ENCODE measurements around the gene HJURP. TPM values are rescaled to one million over a fixed set of nuclear protein-coding genes. Genes with fewer than 3 reads are reported as not detected.

The HJURP gene
- total and polyA plus RNA-seq, 4 donors: 4.9 to 11.4 (median 9.7) TPM

- 100% methylated on average over 6 of the region's 11 CpGs for whole genome bisulfite sequencing (ENCODE audit: insufficient coverage)
- H3K9me3 ChIP-seq (ENCODE audit: control insufficient read depth, insufficient read depth, low read length): no peaks in the 10 kb centered on the region
- H3K4me1 ChIP-seq (ENCODE audit: control insufficient read depth, insufficient read depth, low read length): no peaks in the 10 kb centered on the region
- H3K27me3 ChIP-seq (ENCODE audit: control insufficient read depth, insufficient read depth, low read length): no peaks in the 10 kb centered on the region
- DNase-seq (ENCODE audit: low read depth in 4 of 6, low spot score in 6 of 6): no peak
- H3K27ac ChIP-seq (ENCODE audit: low read depth, low read length): no peak overlapping the region
- peaks cover 9% of the 10 kb centered on the region for H3K36me3 ChIP-seq (ENCODE audit: control insufficient read depth, insufficient read depth, low read length)
- no peak overlapping the region for H3K4me3 ChIP-seq (ENCODE audit: low read depth, low read length)
Measured at GRCh38 chr2:233841183-233841582, 13.2 kb downstream of the HJURP start.

- 94% methylated on average over 8 of the region's 9 CpGs for WGBS (ENCODE audit: insufficient coverage)
- Histone ChIP-seq H3K4me3 (ENCODE audit: low read depth, low read length) (no peak overlapping the region), H3K36me3 (ENCODE audit: control insufficient read depth, insufficient read depth, low read length) (peaks cover 13% of the 10 kb centered on the region), H3K4me1 (ENCODE audit: control insufficient read depth, insufficient read depth, low read length) (no peaks in the 10 kb centered on the region), H3K27ac (ENCODE audit: low read depth, low read length) (no peak overlapping the region), H3K27me3 (ENCODE audit: control insufficient read depth, insufficient read depth, low read length) (no peaks in the 10 kb centered on the region), H3K9me3 (ENCODE audit: control insufficient read depth, insufficient read depth, low read length) (no peaks in the 10 kb centered on the region)
- DNase-seq (ENCODE audit: low read depth in 4 of 6, low spot score in 6 of 6): no peak
Measured at GRCh38 chr2:233840520-233840919, 13.8 kb downstream of the HJURP start.

GRCh38 chr2:233839447-233839820 lies 14.9 kb downstream of the HJURP start:
- H3K36me3 ChIP-seq (ENCODE audit: control insufficient read depth, insufficient read depth, low read length): peaks cover 13% of the 10 kb centered on the region
- no peak for DNase-seq (ENCODE audit: low read depth in 4 of 6, low spot score in 6 of 6)
- H3K27me3 ChIP-seq (ENCODE audit: control insufficient read depth, insufficient read depth, low read length): no peaks in the 10 kb centered on the region
- WGBS (ENCODE audit: insufficient coverage): 95% methylated on average over 9 of the region's 10 CpGs
- H3K27ac ChIP-seq (ENCODE audit: low read depth, low read length): no peak overlapping the region
- H3K4me1 ChIP-seq (ENCODE audit: control insufficient read depth, insufficient read depth, low read length): no peaks in the 10 kb centered on the region
- H3K9me3 ChIP-seq (ENCODE audit: control insufficient read depth, insufficient read depth, low read length): no peaks in the 10 kb centered on the region
- no peak overlapping the region for H3K4me3 ChIP-seq (ENCODE audit: low read depth, low read length)

GRCh38 chr2:233838726-233839446 lies 15.4 kb downstream of the HJURP start:
- Histone ChIP-seq H3K27me3 (ENCODE audit: control insufficient read depth, insufficient read depth, low read length) (no peaks in the 10 kb centered on the region), H3K9me3 (ENCODE audit: control insufficient read depth, insufficient read depth, low read length) (no peaks in the 10 kb centered on the region), H3K27ac (ENCODE audit: low read depth, low read length) (no peak overlapping the region), H3K36me3 (ENCODE audit: control insufficient read depth, insufficient read depth, low read length) (peaks cover 13% of the 10 kb centered on the region), H3K4me3 (ENCODE audit: low read depth, low read length) (no peak overlapping the region), H3K4me1 (ENCODE audit: control insufficient read depth, insufficient read depth, low read length) (no peaks in the 10 kb centered on the region)
- no peak for DNase-seq (ENCODE audit: low read depth in 4 of 6, low spot score in 6 of 6)
- 91% methylated on average over 12 of the region's 12 CpGs for WGBS (ENCODE audit: insufficient coverage)

- H3K36me3 ChIP-seq (ENCODE audit: control insufficient read depth, insufficient read depth, low read length): peaks cover 13% of the 10 kb centered on the region
- WGBS (ENCODE audit: insufficient coverage): 78% methylated on average over 7 of the region's 7 CpGs
- H3K4me1 ChIP-seq (ENCODE audit: control insufficient read depth, insufficient read depth, low read length): no peaks in the 10 kb centered on the region
- no peak for DNase-seq (ENCODE audit: low read depth in 4 of 6, low spot score in 6 of 6)
- no peak overlapping the region for H3K27ac ChIP-seq (ENCODE audit: low read depth, low read length)
- no peak overlapping the region for H3K4me3 ChIP-seq (ENCODE audit: low read depth, low read length)
- H3K9me3 ChIP-seq (ENCODE audit: control insufficient read depth, insufficient read depth, low read length): no peaks in the 10 kb centered on the region
- H3K27me3 ChIP-seq (ENCODE audit: control insufficient read depth, insufficient read depth, low read length): no peaks in the 10 kb centered on the region
Measured at GRCh38 chr2:233838251-233838650, 16.1 kb downstream of the HJURP start.

- peaks cover 13% of the 10 kb centered on the region for H3K36me3 ChIP-seq (ENCODE audit: control insufficient read depth, insufficient read depth, low read length)
- no peak overlapping the region for H3K4me3 ChIP-seq (ENCODE audit: low read depth, low read length)
- 67% methylated on average over 3 of the region's 9 CpGs for WGBS (ENCODE audit: insufficient coverage)
- DNase-seq (ENCODE audit: low read depth in 4 of 6, low spot score in 6 of 6): no peak
- H3K27me3 ChIP-seq (ENCODE audit: control insufficient read depth, insufficient read depth, low read length): no peaks in the 10 kb centered on the region
- H3K9me3 ChIP-seq (ENCODE audit: control insufficient read depth, insufficient read depth, low read length): no peaks in the 10 kb centered on the region
- H3K4me1 ChIP-seq (ENCODE audit: control insufficient read depth, insufficient read depth, low read length): no peaks in the 10 kb centered on the region
- no peak overlapping the region for H3K27ac ChIP-seq (ENCODE audit: low read depth, low read length)
Measured at GRCh38 chr2:233837694-233838229, 16.6 kb downstream of the HJURP start.

- no peaks in the 10 kb centered on the region for H3K4me1 ChIP-seq (ENCODE audit: control insufficient read depth, insufficient read depth, low read length)
- H3K9me3 ChIP-seq (ENCODE audit: control insufficient read depth, insufficient read depth, low read length): no peaks in the 10 kb centered on the region
- H3K27me3 ChIP-seq (ENCODE audit: control insufficient read depth, insufficient read depth, low read length): no peaks in the 10 kb centered on the region
- DNase-seq (ENCODE audit: low read depth in 4 of 6, low spot score in 6 of 6): no peak
- no peak overlapping the region for H3K27ac ChIP-seq (ENCODE audit: low read depth, low read length)
- WGBS (ENCODE audit: insufficient coverage): 100% methylated on average over 1 of the region's 7 CpGs
- peaks cover 13% of the 10 kb centered on the region for H3K36me3 ChIP-seq (ENCODE audit: control insufficient read depth, insufficient read depth, low read length)
- no peak overlapping the region for H3K4me3 ChIP-seq (ENCODE audit: low read depth, low read length)
Measured at GRCh38 chr2:233836359-233836758, 18.0 kb downstream of the HJURP start.

- H3K27me3 ChIP-seq (ENCODE audit: control insufficient read depth, insufficient read depth, low read length): no peaks in the 10 kb centered on the region
- no peak for DNase-seq (ENCODE audit: low read depth in 4 of 6, low spot score in 6 of 6)
- no peak overlapping the region for H3K27ac ChIP-seq (ENCODE audit: low read depth, low read length)
- no peak overlapping the region for H3K4me3 ChIP-seq (ENCODE audit: low read depth, low read length)
- no peaks in the 10 kb centered on the region for H3K4me1 ChIP-seq (ENCODE audit: control insufficient read depth, insufficient read depth, low read length)
- H3K36me3 ChIP-seq (ENCODE audit: control insufficient read depth, insufficient read depth, low read length): peaks cover 13% of the 10 kb centered on the region
- 93% methylated on average over 8 of the region's 14 CpGs for WGBS (ENCODE audit: insufficient coverage)
- no peaks in the 10 kb centered on the region for H3K9me3 ChIP-seq (ENCODE audit: control insufficient read depth, insufficient read depth, low read length)
Measured at GRCh38 chr2:233835230-233836186, 18.8 kb downstream of the HJURP start.

- H3K27me3 ChIP-seq (ENCODE audit: control insufficient read depth, insufficient read depth, low read length): no peaks in the 10 kb centered on the region
- H3K4me3 ChIP-seq (ENCODE audit: low read depth, low read length): no peak overlapping the region
- peaks cover 4% of the 10 kb centered on the region for H3K36me3 ChIP-seq (ENCODE audit: control insufficient read depth, insufficient read depth, low read length)
- peak in 2 of 6 donors; percentile 21 to 62 for DNase-seq (ENCODE audit: low read depth in 4 of 6, low spot score in 6 of 6)
- H3K27ac ChIP-seq (ENCODE audit: low read depth, low read length): no peak overlapping the region
- H3K9me3 ChIP-seq (ENCODE audit: control insufficient read depth, insufficient read depth, low read length): no peaks in the 10 kb centered on the region
- H3K4me1 ChIP-seq (ENCODE audit: control insufficient read depth, insufficient read depth, low read length): no peaks in the 10 kb centered on the region
- 24% methylated on average over 3 of the region's 10 CpGs for whole genome bisulfite sequencing (ENCODE audit: insufficient coverage)
Measured at GRCh38 chr2:233833345-233833744, 21.0 kb downstream of the HJURP start.
